SU-DHL-6 (cell line): ENCODE results near the gene HTR1B.

ENCODE experiments used
- EZH2phosphoT487 ChIP-seq: fragments of 200-600 bp; sonication (generic), shearing (Covaris generic); conservative IDR thresholded peaks from 2 replicates; pipeline ENCODE4 v1.6.1; 2018; ENCODE audit warnings: mild to moderate bottlenecking, antibody characterized with exemption, low read length, moderate library complexity, mixed read lengths
- TF ChIP-seq, protein P1 (sequence below): fragments of 200-600 bp; sonication (generic); IDR thresholded peaks from one replicate; pipeline ENCODE4 v1.5.1; 2017; ENCODE audit warnings: antibody characterized with exemption, mild to moderate bottlenecking, low read length, moderate library complexity; ENCODE audit not compliant: insufficient read depth, poor library complexity, severe bottlenecking

DNA sequence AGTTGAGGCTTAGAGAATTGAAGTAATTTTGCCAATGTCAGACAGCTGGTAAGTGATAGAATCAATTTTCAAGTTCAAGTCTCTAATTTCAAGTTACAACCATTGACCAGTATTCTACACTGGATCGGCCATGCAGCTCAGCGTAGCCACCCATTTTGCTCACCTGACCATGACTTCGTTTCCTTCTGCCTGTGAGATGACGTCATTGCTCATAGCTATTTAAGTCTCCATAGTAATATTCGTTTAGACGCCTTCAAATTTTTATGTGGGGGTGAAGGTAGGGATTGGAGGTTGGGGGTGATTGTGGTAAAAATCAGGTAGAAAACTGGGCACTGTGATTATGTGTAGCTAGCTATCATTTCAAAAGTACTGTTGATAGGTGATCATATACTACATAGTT, 5.6 kb upstream of the HTR1B start:
- TF ChIP-seq, protein P1, sequence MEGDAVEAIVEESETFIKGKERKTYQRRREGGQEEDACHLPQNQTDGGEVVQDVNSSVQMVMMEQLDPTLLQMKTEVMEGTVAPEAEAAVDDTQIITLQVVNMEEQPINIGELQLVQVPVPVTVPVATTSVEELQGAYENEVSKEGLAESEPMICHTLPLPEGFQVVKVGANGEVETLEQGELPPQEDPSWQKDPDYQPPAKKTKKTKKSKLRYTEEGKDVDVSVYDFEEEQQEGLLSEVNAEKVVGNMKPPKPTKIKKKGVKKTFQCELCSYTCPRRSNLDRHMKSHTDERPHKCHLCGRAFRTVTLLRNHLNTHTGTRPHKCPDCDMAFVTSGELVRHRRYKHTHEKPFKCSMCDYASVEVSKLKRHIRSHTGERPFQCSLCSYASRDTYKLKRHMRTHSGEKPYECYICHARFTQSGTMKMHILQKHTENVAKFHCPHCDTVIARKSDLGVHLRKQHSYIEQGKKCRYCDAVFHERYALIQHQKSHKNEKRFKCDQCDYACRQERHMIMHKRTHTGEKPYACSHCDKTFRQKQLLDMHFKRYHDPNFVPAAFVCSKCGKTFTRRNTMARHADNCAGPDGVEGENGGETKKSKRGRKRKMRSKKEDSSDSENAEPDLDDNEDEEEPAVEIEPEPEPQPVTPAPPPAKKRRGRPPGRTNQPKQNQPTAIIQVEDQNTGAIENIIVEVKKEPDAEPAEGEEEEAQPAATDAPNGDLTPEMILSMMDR: no peak
- no peak for TF ChIP-seq EZH2phosphoT487
